BJ (cell line): ENCODE results near the gene DDX60. TPM values are rescaled to one million over a fixed set of nuclear protein-coding genes. Genes with fewer than 3 reads are reported as not detected.
A peak's percentile ranks its signal among the peaks of the same experiment; 100 is the strongest.

Experiments
- CTCF ChIA-PET: fragments of 350-600 bp; formaldehyde crosslinking; extraction: SDS; loops from one replicate; lab custom pipeline; 2021; ENCODE audit warnings: antibody characterized with exemption, inconsistent platforms; lab: Yijun Ruan, JAX
- POLR2A ChIA-PET: fragments of 300-600 bp; sonication (Branson Sonifier 250); formaldehyde crosslinking; extraction: SDS; loops from one replicate; lab custom pipeline; 2021; ENCODE audit warnings: antibody characterized with exemption; lab: Charles Lee
- DNase-seq: peaks from one replicate; pipeline ENCODE4 v3.0.0-alpha.2; 2011; ENCODE audit warnings: low read depth
- H3K27me3 ChIP-seq: 2 replicates; pipeline ENCODE4 v1.6.0; 2011; ENCODE audit warnings: low read length; ENCODE audit not compliant: control insufficient read depth, insufficient read depth
- H3K36me3 ChIP-seq: 2 replicates; pipeline ENCODE4 v1.5.1; 2011; ENCODE audit warnings: low read length; ENCODE audit not compliant: control insufficient read depth, insufficient read depth
- H3K4me3 ChIP-seq: 2 replicates; pipeline ENCODE4 v1.5.1; 2011; ENCODE audit warnings: low read depth, mild to moderate bottlenecking, control low read depth, low read length
- CTCF ChIP-seq: IDR thresholded peaks from 2 replicates; pipeline ENCODE4 v1.5.1; 2011; ENCODE audit warnings: low read depth, mild to moderate bottlenecking, control low read depth, inconsistent platforms, low read length, moderate library complexity; ENCODE audit not compliant: insufficient read depth
- polyA plus RNA-seq: library from polyadenylated mRNA; depleted of rRNA; stranded (reverse); fragments of >200 nt; gene quantifications from 2 replicates; pipeline ENCODE4 v1.2.3, GENCODE V29; 2011

The DDX60 gene
- polyA plus RNA-seq, 1 experiment = 2.7 TPM

GRCh38 chr4:168197926-168198325 lies 120.6 kb downstream of the DDX60 start:
- no peaks in the 10 kb centered on the region for H3K36me3 ChIP-seq
- no peak for DNase-seq
- no peaks in the 10 kb centered on the region for H3K27me3 ChIP-seq
- POLR2A ChIA-PET = no interaction called here
- no peak overlapping the region for H3K4me3 ChIP-seq
- no peak for TF ChIP-seq CTCF
- CTCF ChIA-PET = no interaction called here

GRCh38 chr4:168188754-168189153 lies 129.8 kb downstream of the DDX60 start:
- DNase-seq = no peak
- Histone ChIP-seq H3K4me3 (no peak overlapping the region), H3K36me3 (no peaks in the 10 kb centered on the region), H3K27me3 (no peaks in the 10 kb centered on the region)
- ChIA-PET CTCF (no interaction called here), POLR2A (no interaction called here)
- no peak for TF ChIP-seq CTCF

GRCh38 chr4:168183717-168184571 lies 134.6 kb downstream of the DDX60 start:
- Histone ChIP-seq H3K4me3 (no peak overlapping the region), H3K36me3 (no peaks in the 10 kb centered on the region), H3K27me3 (no peaks in the 10 kb centered on the region)
- TF ChIP-seq CTCF = peak; percentile 53
- ChIA-PET POLR2A (no interaction called here), CTCF (interaction anchor here (0.8 to 1.3 kb wide), 3 partner anchors 527 to 821 kb away, joined by 3 to 4 read pairs (median 3); no protein-coding TSS in a partner anchor)
- DNase-seq = no peak

- ChIA-PET POLR2A (no interaction called here), CTCF (no interaction called here)
These were observed 140.9 kb downstream of the DDX60 start for GRCh38 chr4:168177546-168178149.

More at GRCh38 chr4:168177546-168178149, 140.9 kb downstream of the DDX60 start:
- no peak for TF ChIP-seq CTCF
- DNase-seq = no peak
- Histone ChIP-seq H3K36me3 (no peaks in the 10 kb centered on the region), H3K27me3 (peaks cover 1% of the 10 kb centered on the region; the same call in 1 of the 2 replicates), H3K4me3 (no peak overlapping the region)
